Tibial artery (tissue), 4 donors: Measurements from ENCODE around the gene PTPRN2.
"Not testable (repeated sequence)": the region's sequence is repeated elsewhere in the genome, so short reads cannot be mapped to it uniquely, and the experiment has no call there.

Source experiments
- DNase-seq, 2 donors: peaks; one replicate each; pipeline ENCODE4 v3.0.0-alpha.2; 2019
- H3K27ac ChIP-seq, 2 donors: fragments of 200-600 bp; sonication (generic) in 1 of 2; 1 replicate in 1 of 2; 2 replicates in 1 of 2; pipeline ENCODE4 v1.5.1; 2018 to 2019; ENCODE audit warnings: mild to moderate bottlenecking in 1 of 2
- H3K27me3 ChIP-seq, 2 donors: fragments of 200-600 bp; sonication (generic) in 1 of 2; one replicate each; pipeline versions ENCODE4 v1.5.1 to v1.6.0; 2016 to 2019
- H3K36me3 ChIP-seq, 3 donors: fragments of 200-600 bp; sonication (generic) in 2 of 3; one replicate each; pipeline ENCODE4 v1.5.1; 2016 to 2019; ENCODE audit warnings: mild to moderate bottlenecking in 2 of 3
- H3K4me1 ChIP-seq, 4 donors: fragments of 200-600 bp; sonication (generic) in 2 of 4; 1 replicate in 3 of 4; 2 replicates in 1 of 4; pipeline ENCODE4 v1.5.1; 2016 to 2019
- H3K4me3 ChIP-seq, 2 donors: fragments of 200-600 bp; sonication (generic) in 1 of 2; 1 replicate in 1 of 2; 2 replicates in 1 of 2; pipeline ENCODE4 v1.5.1; 2018 to 2019; ENCODE audit warnings: mild to moderate bottlenecking in 2 of 2
- H3K9me3 ChIP-seq, 3 donors: fragments of 200-600 bp; sonication (generic) in 1 of 3; one replicate each; pipeline ENCODE4 v1.5.1; 2016 to 2019
- intact Hi-C: fragments of 100-400 bp; cut with DNase I; formaldehyde crosslinking; loops from one replicate; pipeline ENCODE4 v1.15.0; 2023; ENCODE audit warnings: low total_unique reads
- TF ChIP-seq, protein P1 (sequence below), 2 experiments: fragments of 200-600 bp in 1 of 2; fragments of 450-650 bp in 1 of 2; IDR thresholded peaks; one replicate each; pipeline ENCODE4 v1.5.1; 2017 to 2019; ENCODE audit warnings: antibody characterized with exemption in 2 of 2, mild to moderate bottlenecking in 1 of 2, moderate library complexity in 1 of 2

Gene PTPRN2

DNA sequence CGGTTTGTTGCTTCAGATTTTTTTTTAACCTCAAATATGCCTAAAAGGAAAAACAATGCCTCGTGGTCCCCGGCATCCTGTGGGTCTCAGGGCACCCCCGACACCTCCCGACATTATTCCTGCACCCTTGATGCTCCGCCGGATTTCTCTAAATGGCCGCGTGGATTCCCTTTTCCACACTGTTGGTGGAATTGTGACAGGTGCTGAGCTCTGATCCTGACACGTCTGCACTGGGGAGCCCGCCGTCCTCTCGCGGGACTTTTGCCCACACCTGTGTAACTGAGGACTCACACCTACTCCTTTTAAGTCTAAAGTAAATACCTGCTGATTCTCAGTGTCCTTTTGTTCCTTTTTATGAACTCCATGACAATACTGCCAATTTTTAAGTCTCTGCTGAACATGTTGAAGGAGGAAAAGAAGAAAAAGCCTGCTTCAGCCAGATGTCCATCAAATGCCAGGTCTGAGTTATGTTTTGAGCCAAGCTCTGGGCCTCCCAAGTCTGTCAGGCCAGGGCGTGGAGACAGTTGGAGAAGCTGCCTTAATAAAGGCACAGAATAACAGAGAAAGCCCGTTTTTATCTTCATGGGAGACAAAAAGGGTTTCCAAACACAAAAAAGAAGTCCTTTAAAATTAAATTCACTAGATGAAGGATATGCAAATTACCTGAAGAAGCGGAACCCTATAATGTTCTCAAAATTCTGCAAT lies 682.6 kb downstream of the PTPRN2 start:
- no peaks in the 10 kb centered on the region for H3K9me3 ChIP-seq
- H3K36me3 ChIP-seq, result no peaks in the 10 kb centered on the region
- H3K4me3 ChIP-seq, result no peak overlapping the region
- TF ChIP-seq, protein P1, sequence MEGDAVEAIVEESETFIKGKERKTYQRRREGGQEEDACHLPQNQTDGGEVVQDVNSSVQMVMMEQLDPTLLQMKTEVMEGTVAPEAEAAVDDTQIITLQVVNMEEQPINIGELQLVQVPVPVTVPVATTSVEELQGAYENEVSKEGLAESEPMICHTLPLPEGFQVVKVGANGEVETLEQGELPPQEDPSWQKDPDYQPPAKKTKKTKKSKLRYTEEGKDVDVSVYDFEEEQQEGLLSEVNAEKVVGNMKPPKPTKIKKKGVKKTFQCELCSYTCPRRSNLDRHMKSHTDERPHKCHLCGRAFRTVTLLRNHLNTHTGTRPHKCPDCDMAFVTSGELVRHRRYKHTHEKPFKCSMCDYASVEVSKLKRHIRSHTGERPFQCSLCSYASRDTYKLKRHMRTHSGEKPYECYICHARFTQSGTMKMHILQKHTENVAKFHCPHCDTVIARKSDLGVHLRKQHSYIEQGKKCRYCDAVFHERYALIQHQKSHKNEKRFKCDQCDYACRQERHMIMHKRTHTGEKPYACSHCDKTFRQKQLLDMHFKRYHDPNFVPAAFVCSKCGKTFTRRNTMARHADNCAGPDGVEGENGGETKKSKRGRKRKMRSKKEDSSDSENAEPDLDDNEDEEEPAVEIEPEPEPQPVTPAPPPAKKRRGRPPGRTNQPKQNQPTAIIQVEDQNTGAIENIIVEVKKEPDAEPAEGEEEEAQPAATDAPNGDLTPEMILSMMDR (IDR thresholded peaks at IDR 0.05), result no peak
- no peaks in the 10 kb centered on the region for H3K4me1 ChIP-seq
- H3K27ac ChIP-seq, result no peak overlapping the region
- DNase-seq, result peak in 1 of 2 donors; percentile 5
- no peaks in the 10 kb centered on the region for H3K27me3 ChIP-seq
- intact Hi-C loops, result no loop called here

DNA sequence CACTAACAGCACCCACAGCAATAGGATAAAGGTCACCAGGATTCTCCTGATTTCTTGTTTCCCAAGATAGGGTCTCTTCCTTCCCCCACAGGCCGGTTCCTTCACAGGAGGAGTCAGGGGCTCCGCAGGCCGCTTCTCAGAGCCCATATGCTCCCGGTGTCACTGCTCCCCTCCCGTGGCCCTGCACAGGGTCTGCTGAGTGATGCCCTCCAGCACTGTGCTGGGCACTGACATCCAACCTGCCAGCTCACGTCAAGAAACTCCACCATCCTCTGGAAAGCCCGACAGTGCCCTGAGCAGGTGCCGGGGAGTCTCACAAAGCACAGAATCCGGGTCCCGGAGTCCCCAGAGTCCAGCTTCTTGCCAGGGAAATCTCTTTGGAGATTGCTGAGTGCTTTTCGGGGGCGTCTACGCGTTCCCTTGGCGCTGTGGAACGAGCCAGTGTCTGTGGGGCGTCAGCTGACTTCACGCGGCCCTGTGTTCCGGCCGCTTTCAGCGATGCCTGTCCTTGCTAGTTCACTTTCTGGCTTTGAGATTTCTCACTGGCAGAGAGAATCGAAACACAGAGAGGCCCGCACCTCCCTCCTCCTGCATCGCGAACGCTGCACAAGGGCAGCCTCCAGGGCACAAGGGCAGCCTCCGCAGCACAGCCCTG lies 683.3 kb downstream of the PTPRN2 start:
- Histone ChIP-seq H3K4me3 (no peak overlapping the region), H3K4me1 (no peaks in the 10 kb centered on the region), H3K36me3 (no peaks in the 10 kb centered on the region), H3K27me3 (no peaks in the 10 kb centered on the region), H3K9me3 (no peaks in the 10 kb centered on the region), H3K27ac (no peak overlapping the region)
- peak in 1 of 2 donors; percentile 48 for DNase-seq
- TF ChIP-seq, protein P1 (IDR thresholded peaks at IDR 0.05), result no peak
- intact Hi-C loops, result no loop called here

DNA sequence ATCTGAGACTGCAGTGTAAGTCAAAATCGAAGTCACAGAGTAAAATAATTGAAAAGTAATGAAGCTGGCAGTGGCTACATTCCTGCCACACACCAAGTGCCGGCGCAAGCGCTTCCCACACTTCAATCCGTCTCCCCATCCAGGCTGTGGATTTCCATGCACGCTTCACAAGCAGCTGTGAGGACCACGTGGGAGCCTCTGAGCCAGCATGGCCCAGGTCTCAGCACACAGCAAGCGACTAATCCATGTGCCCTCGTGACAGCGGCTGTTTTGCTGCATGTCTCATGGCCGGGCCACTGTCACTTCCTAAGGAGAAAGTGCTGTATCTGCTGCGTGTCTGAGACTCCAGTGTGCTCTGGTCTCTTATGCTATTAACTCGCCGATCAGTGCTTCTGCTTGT lies 683.9 kb downstream of the PTPRN2 start:
- Histone ChIP-seq H3K4me3 (no peak overlapping the region), H3K4me1 (no peaks in the 10 kb centered on the region), H3K36me3 (no peaks in the 10 kb centered on the region), H3K27me3 (no peaks in the 10 kb centered on the region), H3K27ac (no peak overlapping the region), H3K9me3 (no peaks in the 10 kb centered on the region)
- TF ChIP-seq, protein P1 (IDR thresholded peaks at IDR 0.05), result no peak
- DNase-seq, result peak in 1 of 2 donors; percentile 57
- intact Hi-C loops, result no loop called here

DNA sequence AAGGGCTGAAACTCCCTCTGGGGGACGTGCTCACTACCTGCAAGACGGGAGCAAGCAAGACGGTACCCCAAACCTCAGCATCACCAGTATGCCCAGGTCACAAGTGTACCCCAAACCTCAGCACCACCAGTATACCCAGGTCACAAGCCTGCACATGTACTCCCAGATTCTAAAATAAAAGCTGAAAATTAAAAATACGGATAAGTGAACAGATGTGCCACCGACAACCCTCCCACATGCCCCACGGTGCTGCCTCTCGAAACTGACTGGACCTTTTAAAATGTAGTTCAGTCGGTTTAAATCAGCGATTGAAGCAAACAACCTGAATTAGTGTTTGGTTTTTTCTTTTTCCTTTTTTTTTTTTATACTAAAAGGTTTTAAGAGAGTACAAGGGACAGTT lies 684.3 kb downstream of the PTPRN2 start:
- intact Hi-C loops, result no loop called here
- Histone ChIP-seq H3K4me1 (no peaks in the 10 kb centered on the region), H3K27ac (no peak overlapping the region), H3K27me3 (no peaks in the 10 kb centered on the region), H3K4me3 (no peak overlapping the region), H3K36me3 (no peaks in the 10 kb centered on the region), H3K9me3 (no peaks in the 10 kb centered on the region)
- TF ChIP-seq, protein P1 (IDR thresholded peaks at IDR 0.05), result no peak
- peak in 1 of 2 donors; percentile 4 for DNase-seq

DNA sequence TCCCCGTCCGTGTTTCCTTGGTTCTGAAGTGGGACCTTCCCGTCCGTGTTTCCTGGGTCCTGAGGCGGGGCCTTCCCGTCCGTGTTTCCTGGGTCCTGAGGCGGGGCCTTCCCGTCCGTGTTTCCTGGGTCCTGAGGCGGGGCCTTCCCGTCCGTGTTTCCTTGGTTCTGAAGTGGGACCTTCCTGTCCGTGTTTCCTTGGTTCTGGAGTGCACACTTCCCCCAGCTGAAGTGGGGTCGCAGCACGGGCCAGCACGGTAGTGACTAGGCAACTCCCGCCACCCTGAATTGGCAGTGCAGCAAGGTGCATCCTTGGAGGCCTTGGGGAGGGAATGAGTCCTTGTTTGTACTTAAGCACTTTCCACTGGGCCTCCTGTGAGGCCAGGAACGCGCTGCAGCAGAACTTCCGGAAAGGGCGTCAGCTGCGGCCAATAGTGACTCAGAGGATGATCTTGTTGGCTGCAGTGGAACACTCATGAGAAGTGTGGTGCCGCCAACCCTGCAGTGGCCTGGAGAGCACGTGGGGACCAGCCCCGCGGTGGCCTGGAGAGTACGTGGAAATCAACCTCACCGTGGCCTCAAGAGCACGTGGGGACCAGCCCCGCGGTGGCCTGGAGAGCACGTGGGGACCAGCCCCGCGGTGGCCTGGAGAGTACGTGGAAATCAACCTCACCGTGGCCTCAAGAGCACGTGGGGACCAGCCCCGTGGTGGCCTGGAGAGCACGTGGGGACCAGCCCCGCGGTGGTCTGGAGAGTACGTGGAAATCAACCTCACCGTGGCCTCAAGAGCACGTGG lies 685.6 kb downstream of the PTPRN2 start:
- intact Hi-C loops, H3K4me3 ChIP-seq, H3K27ac ChIP-seq, H3K36me3 ChIP-seq, H3K27me3 ChIP-seq, H3K4me1 ChIP-seq, H3K9me3 ChIP-seq: not testable (repeated sequence)
- peak in 1 of 2 donors; percentile 34 for DNase-seq

DNA sequence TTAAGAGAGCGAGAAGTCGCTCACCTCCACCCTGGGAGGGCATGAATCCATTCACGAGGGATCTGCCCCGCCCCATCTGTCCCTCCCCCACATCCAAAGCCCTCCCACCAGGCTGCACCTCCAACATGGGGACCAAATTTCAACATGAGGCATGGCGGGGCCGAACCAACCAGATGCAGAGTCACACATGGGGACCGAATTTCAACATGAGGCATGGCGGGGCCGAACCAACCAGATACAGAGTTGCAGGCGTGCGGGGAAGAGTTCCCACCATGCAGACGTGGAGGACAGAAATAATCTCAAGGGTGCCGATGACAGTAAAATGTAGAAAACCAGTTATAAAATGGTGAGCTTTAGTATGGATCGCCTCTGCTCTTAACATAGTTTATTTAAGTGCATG lies 686.5 kb downstream of the PTPRN2 start:
- Histone ChIP-seq H3K27ac (no peak overlapping the region), H3K9me3 (no peaks in the 10 kb centered on the region), H3K4me3 (no peak overlapping the region), H3K4me1 (no peaks in the 10 kb centered on the region), H3K27me3 (no peaks in the 10 kb centered on the region), H3K36me3 (no peaks in the 10 kb centered on the region)
- intact Hi-C loops, result no loop called here
- DNase-seq, result peak in 1 of 2 donors; percentile 16
- TF ChIP-seq, protein P1 (IDR thresholded peaks at IDR 0.05), result no peak
